HG03571 (cell line): Measurements from ENCODE around the gene LGI4.

Experiments
- ATAC-seq: cut with Tn5 transposase; IDR thresholded peaks from one replicate; pipeline ENCODE4 v1.9.1; 2021; ENCODE audit not compliant: unreplicated experiment

The LGI4 gene

GRCh38 chr19:35124098-35125060, 10.5 kb downstream of the LGI4 start:
- ATAC-seq = no peak

- ATAC-seq = no peak
Observed at GRCh38 chr19:35123573-35123972, 11.3 kb downstream of the LGI4 start.

DNA sequence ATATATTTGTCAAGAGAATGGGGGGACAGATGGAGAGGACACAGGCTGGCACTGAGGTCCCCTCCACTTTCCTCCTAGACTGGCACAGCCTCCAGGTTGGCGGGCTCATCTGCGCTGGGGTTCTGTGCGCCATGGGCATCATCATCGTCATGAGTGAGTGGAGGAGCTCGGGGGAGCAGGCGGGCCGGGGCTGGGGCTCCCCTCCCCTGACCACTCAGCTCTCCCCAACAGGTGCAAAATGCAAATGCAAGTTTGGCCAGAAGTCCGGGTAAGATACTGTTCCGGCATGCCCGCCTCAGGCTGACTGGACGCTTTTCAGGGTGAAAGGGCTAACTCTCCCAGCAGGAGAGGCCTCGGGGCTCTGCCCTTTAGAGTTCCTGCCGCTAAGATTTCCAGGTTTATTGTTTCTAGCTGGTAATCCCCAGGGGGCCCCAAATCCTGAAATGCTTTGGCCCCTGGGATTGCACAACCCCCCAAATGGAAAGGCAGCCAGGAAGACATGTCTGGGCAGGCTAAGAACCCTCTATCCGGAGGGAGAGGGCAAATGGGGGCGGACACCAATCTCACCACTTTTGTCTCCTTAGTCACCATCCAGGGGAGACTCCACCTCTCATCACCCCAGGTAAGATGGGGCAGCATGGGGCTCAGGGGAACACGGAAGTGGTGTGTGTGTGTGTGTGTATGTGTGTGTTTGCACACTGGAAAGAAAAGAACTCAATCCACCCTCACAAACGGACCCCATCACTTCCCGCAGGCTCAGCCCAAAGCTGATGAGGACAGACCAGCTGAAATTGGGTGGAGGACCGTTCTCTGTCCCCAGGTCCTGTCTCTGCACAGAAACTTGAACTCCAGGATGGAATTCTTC, 11.9 kb downstream of the LGI4 start:
- ATAC-seq = no peak

DNA sequence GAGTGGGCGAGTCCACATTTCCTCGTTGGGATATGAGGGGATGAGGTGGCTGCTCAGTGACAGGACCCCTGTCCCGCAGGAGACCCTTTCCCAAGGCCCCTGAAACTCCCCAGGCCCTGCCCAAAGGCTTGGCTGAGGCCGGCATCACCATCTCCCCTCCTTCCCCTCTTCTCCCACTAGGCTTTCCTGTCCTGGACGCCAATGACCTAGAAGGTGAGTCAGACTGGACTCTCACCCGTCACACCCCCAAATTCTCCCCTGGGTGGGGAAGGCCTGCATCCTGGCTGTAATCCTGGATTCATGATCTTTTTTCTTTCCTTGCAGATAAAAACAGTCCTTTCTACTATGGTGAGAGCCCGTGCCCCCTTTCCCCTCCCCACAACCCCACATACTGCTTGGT, 14.0 kb downstream of the LGI4 start:
- ATAC-seq = no peak

DNA sequence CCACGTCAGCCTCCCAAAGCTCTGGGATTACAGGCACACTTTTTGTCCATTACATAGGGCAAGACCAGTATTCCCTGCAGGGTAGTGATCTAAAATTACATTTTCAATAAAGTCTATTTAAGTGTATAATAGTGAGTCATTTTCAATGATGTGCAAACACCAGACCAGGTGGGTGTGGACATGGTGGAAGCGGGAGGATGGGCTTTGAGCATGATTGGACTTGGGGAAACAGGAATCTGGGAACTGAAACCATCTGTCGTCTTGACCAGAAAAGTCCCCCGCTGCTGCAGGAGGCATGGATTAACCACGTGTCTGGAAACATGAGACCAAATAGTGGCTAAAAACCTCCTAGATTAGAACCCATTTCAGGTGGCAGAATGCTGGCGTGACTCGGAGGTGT, 14.4 kb downstream of the LGI4 start:
- ATAC-seq = no peak

GRCh38 chr19:35119578-35120155, 15.2 kb downstream of the LGI4 start:
- no peak for ATAC-seq

DNA sequence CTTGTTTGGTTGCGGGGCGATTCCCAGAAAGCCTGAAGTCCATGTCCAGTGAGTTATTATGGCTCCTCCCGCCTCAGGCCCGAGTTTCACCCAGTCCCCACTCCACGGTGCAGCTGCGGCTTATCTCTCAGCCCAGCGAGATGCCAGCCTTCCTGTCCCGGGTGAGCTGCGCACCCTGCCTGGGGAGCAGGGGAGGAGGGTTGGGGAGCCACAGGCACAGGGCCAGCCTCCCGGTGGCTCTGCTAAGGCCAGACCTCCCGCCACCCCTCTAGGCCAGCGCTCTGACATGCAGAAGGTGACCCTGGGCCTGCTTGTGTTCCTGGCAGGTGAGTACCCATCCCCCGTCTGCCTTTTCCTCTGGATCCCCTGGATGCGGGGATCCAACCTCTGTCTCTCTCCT, 15.8 kb downstream of the LGI4 start:
- ATAC-seq = no peak

- ATAC-seq = no peak
Observed at GRCh38 chr19:35118268-35119020, 16.4 kb downstream of the LGI4 start.

DNA sequence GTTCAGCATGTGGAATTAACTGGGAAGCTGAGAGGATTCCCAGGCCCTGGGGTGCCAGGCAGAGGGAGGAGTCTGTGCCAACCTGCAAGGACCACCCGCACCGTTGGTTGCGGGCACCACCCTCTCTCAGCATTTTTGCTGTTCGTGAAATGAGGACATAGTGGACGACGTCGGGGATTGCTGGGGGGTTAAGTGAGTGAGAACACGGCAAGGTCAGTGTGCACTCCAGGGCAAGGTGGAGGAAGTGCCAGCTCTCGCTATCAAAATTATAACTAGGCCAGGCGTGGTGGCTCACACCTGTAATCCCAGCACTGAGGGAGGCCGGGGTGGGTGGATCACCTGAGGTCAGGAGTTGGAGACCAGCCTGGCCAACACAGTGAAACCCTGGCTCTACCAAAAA, 17.1 kb downstream of the LGI4 start:
- no peak for ATAC-seq

DNA sequence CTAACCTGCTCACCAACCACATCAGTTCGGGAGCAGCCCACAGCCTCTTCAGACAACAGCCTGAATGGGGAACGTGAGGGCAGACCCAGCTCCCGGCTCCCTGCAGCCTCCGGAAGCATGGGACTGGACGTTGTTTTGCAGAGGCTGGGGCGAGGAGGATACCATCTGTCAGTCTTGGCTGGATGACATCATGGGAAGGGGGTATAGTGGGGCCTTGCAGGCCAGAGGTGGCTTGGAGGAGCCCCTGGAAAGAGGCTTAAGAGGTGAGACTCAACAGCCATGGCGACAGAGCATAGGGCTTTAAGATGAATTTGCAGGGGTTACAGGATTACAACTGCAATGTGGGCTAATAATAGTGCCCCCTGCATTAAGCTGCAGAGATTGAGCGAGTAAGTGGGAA, 17.7 kb downstream of the LGI4 start:
- no peak for ATAC-seq

DNA sequence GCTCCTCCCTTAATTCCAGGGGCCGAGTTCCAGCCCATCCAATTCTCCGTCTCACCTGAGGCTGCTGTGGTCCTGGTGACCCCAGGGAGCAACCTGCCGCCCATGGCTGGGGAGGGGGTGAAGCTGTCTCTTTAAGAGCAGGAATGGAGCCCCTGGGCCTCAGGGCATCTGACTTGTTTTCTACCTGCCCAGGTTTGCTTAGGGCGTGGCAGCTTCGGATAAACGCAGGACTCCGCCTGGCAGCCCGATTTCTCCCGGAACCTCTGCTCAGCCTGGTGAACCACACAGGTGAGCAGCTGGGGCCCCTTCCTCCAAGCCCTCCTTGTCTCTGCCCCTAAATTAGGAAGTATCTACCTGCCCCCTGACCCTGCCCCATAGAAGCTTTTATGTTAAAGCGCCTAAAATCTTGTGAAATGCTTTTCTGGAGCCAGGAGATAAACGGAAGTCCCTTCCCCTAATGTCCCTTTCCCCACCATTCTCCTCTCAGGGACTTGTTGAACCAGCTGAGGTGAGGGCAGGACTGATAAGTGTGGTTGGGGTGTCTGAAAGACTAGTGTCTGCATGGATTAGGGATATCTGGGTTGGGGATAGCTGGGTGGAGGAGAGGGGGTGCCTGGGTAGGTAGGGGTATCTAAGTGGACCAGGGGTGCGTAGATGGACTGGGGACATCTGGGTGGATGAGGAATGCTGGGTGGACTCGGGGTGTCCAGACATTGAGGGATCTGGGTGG, 18.6 kb downstream of the LGI4 start:
- ATAC-seq = no peak

DNA sequence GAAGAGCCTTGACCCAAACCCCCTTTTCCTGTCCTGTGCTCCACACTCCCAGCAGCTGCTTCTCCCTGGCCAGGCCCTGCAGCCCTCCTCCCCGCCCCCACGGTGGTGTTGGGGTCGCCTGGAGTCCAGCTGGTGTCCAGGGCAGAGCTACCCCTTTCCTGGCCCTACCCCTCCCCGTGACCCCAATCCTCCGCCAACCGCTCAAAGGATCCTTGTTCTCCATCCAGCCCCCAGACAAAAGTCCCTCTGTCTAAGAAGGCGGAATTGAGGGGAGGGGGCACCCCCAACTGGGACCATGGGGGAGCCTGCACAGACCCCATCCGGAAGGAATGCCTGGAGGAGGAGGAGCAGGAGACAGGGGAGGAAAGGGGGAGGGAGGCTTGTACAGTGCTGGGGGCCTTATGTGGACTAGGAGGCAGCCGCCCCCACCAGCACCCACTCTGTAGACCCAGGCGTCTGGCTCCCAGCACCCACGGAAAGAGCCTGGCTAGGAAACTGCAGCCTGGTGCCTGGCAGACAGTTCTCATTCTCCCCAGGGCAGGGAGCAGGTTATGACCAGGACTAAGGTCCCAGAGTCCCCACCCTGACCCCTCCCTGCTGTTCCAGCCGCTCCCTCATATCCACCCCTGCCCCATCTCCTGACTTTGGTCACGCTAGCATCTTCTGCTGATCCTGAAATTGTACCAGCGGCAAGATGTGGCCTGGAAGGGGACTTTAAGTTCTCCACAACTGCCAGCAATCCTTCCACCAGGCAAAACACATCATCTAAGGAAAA, 19.5 kb downstream of the LGI4 start, which contains the start of gene FXYD3:
Gene FXYD3, plus strand, starts transcription at position 647 of the 775 bp plus-strand sequence. CDS start 3,554 bp downstream, outside the sequence.
- no peak for ATAC-seq

- ATAC-seq = no peak
Observed at GRCh38 chr19:35114353-35115176, 20.3 kb downstream of the LGI4 start.

DNA sequence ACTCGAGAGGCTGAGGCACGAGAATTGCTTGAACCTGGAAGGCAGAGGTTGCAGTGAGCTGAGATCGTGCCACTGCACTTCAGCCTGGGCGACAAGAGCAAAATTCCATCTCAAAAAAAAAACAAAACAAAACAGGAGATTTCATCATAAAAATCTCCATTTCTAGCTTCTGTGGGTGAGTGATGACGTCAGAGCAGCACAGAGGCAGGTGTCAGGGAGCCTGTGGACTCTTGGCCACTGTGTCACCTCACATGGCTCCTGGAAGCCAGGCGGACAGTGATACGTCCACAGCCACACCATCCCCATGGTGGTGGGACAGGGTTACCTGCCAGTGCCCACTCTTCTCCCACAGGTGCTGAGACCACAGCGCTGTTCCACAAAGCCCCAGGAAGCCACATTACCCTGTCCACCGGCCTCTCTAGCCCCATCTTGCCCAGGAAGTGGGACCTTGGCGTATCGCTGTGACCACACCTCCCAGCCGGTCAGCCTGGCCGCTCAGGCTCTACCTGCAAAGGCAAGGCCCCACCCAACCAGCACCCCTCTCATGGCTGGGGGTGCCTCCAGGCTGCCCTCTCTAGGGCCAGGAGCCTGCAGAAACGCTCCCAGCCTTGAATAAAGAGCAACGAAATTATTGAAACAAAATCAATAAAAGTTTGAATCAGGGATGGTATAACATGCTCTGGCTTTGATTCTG, 21.7 kb downstream of the LGI4 start:
- ATAC-seq = no peak

GRCh38 chr19:35110974-35111373, 23.9 kb downstream of the LGI4 start:
- no peak for ATAC-seq

GRCh38 chr19:35109395-35110112, 25.3 kb downstream of the LGI4 start:
- ATAC-seq = no peak

- no peak for ATAC-seq
Observed at GRCh38 chr19:35108730-35109129, 26.1 kb downstream of the LGI4 start.
